Kidney (tissue), 14 donors: Measurements from ENCODE around the gene NPAP1. TPM values are rescaled to one million over a fixed set of nuclear protein-coding genes. Genes with fewer than 3 reads are reported as not detected.

ENCODE experiments used
- DNase-seq, 5 donors: peaks; one replicate each; pipeline ENCODE4 v3.0.0-alpha.2; 2013 to 2020
- FAIRE-seq: peaks from 2 replicates; lab custom pipeline; 2012; peaks lifted over from hg19 to GRCh38; lab: Jason Lieb, UNC
- H3K27ac ChIP-seq, 2 donors: one replicate each; pipeline ENCODE4 v1.7.0; 2013; ENCODE audit warnings: low read depth in 2 of 2, low read length in 2 of 2, inconsistent platforms in 1 of 2
- H3K27me3 ChIP-seq: one replicate; pipeline ENCODE4 v1.7.1; 2013; ENCODE audit warnings: low read length, inconsistent platforms; ENCODE audit not compliant: control insufficient read depth, insufficient read depth
- H3K36me3 ChIP-seq, 3 donors: one replicate each; pipeline versions ENCODE4 v1.7.0 to v1.7.1; 2013; ENCODE audit warnings: low read length in 3 of 3, control low read depth in 1 of 3, inconsistent platforms in 1 of 3; ENCODE audit not compliant: insufficient read depth in 3 of 3, control insufficient read depth in 2 of 3
- H3K4me1 ChIP-seq, 3 donors: one replicate each; pipeline versions ENCODE4 v1.7.0 to v1.7.1; 2013; ENCODE audit warnings: low read length in 3 of 3, inconsistent platforms in 1 of 3, low read depth in 1 of 3; ENCODE audit not compliant: control insufficient read depth in 2 of 3, insufficient read depth in 2 of 3
- H3K4me3 ChIP-seq, 3 donors: one replicate each; pipeline versions ENCODE4 v1.7.0 to v1.8.1; 2013; ENCODE audit warnings: low read length in 3 of 3, control low read depth in 1 of 3, inconsistent platforms in 1 of 3
- H3K9ac ChIP-seq, 3 donors: one replicate each; pipeline versions ENCODE4 v1.7.0 to v1.7.1; 2013; ENCODE audit warnings: low read length in 3 of 3, control low read depth in 1 of 3, inconsistent platforms in 1 of 3
- H3K9me3 ChIP-seq, 3 donors: one replicate each; pipeline versions ENCODE4 v1.7.0 to v1.7.1; 2013; ENCODE audit warnings: low read length in 3 of 3, control low read depth in 1 of 3, inconsistent platforms in 1 of 3; ENCODE audit not compliant: control insufficient read depth in 2 of 3, insufficient read depth in 1 of 3
- intact Hi-C: fragments of 100-400 bp; cut with DNase I; formaldehyde crosslinking; loops from one replicate; pipeline ENCODE4 v1.11.1; 2022
- polyA plus RNA-seq: library from polyadenylated mRNA; stranded (reverse); fragments of 350-450 nt; fragmentation: Illumina TruSeq; extraction: RNeasy Lipid Tissue Mini Kit (QIAGEN cat#74804); gene quantifications from one replicate; pipeline ENCODE4 v1.2.3, GENCODE V29; 2014; ENCODE audit warnings: low read depth, low replicate concordance; ENCODE audit not compliant: insufficient read depth
- total RNA-seq: library from RNA; stranded (reverse); fragmentation: NEBNext Ultra II Directional; extraction: Animal tissue kit (Norgen Biotek cat#: 25700); gene quantifications from one replicate; pipeline ENCODE4 v1.2.1, GENCODE V29; 2021
- TF ChIP-seq, protein P1 (sequence below): IDR thresholded peaks from 3 replicates; pipeline ENCODE4 v1.5.1; 2012; ENCODE audit warnings: mild to moderate bottlenecking, moderate library complexity, borderline replicate concordance; ENCODE audit not compliant: insufficient read depth; ENCODE audit errors: extremely low read depth
- donor health status: control.
- donor health status: control.
- donor health status: control.
- donor health status: control.
- donor health status: control.
- donor health status: DM: yes; HTN: yes; CAD: no.
- donor health status: Normal renal cell carcinoma (clear cell type).

NPAP1 gene
- total and polyA plus RNA-seq, 2 donors from 2014 or later, result 0.04 to 0.19 TPM

DNA sequence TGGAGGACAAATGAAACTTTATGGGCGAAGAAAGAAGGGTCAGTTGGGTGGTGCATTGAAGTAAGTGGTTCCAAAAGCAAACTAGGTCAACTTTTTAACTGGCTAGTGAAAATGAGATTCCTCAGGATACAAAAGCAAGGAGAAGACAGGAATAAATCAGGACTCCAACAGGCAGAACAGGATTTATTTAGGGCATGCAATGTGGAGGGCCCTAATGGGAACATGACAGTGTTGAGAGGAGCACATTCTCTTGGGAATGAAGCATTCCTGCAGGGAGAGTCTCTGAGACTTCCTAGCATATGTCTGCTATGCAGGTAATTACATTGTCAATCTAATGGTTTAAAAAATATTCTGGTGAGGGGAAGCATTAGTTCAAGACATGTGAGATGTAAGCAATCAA, 8.7 kb downstream of the NPAP1 start:
- H3K9ac ChIP-seq, result no peak overlapping the region
- no peak for DNase-seq
- H3K4me3 ChIP-seq, result no peak overlapping the region
- no peaks in the 10 kb centered on the region for H3K4me1 ChIP-seq
- no peaks in the 10 kb centered on the region for H3K9me3 ChIP-seq
- TF ChIP-seq, protein P1, sequence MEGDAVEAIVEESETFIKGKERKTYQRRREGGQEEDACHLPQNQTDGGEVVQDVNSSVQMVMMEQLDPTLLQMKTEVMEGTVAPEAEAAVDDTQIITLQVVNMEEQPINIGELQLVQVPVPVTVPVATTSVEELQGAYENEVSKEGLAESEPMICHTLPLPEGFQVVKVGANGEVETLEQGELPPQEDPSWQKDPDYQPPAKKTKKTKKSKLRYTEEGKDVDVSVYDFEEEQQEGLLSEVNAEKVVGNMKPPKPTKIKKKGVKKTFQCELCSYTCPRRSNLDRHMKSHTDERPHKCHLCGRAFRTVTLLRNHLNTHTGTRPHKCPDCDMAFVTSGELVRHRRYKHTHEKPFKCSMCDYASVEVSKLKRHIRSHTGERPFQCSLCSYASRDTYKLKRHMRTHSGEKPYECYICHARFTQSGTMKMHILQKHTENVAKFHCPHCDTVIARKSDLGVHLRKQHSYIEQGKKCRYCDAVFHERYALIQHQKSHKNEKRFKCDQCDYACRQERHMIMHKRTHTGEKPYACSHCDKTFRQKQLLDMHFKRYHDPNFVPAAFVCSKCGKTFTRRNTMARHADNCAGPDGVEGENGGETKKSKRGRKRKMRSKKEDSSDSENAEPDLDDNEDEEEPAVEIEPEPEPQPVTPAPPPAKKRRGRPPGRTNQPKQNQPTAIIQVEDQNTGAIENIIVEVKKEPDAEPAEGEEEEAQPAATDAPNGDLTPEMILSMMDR, result no peak
- intact Hi-C loops, result no loop called here
- no peak for FAIRE-seq
- H3K36me3 ChIP-seq, result no peaks in the 10 kb centered on the region
- no peak overlapping the region for H3K27ac ChIP-seq
- H3K27me3 ChIP-seq, result no peaks in the 10 kb centered on the region

DNA sequence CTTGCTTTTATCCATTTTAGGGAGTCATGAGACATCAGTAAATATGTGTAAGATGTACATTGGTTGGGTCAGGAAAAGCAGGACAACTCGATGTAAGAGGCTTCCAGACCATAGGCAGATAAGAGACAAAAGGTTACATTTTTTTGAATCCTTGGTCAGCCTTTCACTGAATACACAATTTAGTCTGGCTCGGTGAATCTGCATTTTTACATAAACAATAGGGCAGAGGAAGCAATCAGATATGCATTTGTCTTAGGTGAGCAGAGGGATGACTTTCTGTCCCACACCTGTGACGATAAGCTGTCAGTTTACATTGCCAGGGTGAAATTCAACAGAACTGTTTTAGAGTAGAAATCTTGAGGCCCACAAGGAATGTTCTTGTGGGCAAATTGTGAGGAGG, 20.6 kb downstream of the NPAP1 start:
- FAIRE-seq, result no peak
- Histone ChIP-seq H3K4me3 (no peak overlapping the region), H3K36me3 (no peaks in the 10 kb centered on the region), H3K9ac (no peak overlapping the region), H3K9me3 (peaks cover 0 to 3% (median 3%) of the 10 kb centered on the region in 3 donors), H3K27me3 (no peaks in the 10 kb centered on the region), H3K27ac (no peak overlapping the region), H3K4me1 (no peaks in the 10 kb centered on the region)
- intact Hi-C loops, result no loop called here
- DNase-seq, result no peak
- TF ChIP-seq, protein P1, result no peak

DNA sequence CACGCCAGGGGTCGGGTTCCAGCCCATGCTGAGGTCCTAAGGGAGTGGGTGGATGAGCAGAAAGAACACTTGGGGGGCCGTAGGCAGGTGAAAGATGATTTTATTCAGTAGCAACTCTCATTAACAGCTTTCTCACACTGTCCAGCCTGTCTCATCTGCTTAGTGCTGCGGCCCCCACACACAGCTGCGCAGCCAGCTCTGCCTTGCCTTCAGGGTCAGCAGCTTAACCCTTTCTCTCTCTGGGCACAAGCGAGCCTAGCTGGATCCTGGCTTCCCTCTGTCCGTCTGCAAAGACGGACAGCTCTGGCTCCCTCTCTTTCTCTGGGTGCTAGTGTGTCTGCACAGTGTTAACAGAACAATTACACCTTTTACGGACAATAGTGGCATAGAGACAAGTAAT, 21.3 kb downstream of the NPAP1 start:
- FAIRE-seq (no peak), DNase-seq (peak in 2 of 5 donors; percentile 3 to 8)
- Histone ChIP-seq H3K9ac (no peak overlapping the region), H3K4me1 (no peaks in the 10 kb centered on the region), H3K4me3 (no peak overlapping the region), H3K27ac (no peak overlapping the region), H3K36me3 (no peaks in the 10 kb centered on the region), H3K27me3 (no peaks in the 10 kb centered on the region), H3K9me3 (no peaks in the 10 kb centered on the region)
- intact Hi-C loops, result no loop called here
- TF ChIP-seq, protein P1, result no peak
